ENCODE data around the gene ZNF503. TPM values are rescaled to one million over a fixed set of nuclear protein-coding genes. Genes with fewer than 3 reads are reported as not detected.

Gene ZNF503
- total and polyA plus RNA-seq, 2 donors from 2014 or later, result 34.7 to 45.8 TPM

DNA sequence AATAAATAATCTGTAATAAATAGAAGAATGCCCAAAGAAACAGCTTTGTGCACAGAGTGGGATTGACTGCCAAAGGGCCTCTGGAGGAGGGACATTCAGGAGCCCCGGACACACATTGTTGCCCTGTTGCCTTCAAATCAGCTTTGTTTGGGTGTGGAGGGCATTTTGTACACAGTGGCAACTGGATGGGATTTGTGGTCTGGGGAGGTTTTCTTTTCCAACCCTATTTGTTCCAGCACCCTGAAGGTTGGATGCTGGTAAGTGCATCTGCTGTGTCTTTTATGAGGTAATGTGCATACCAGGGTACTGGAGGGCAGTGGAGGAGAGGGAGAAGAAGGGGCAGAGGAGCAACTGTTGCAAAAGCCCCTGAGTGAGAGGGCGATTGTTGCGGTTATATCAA, 36.1 kb upstream of the ZNF503 start:
- H3K4me1 ChIP-seq (ENCODE audit: control insufficient read depth in 2 of 3, insufficient read depth in 2 of 3, low read depth in 1 of 3, low read length in 3 of 3), result peaks cover 0 to 11% (median 0%) of the 10 kb centered on the region in 3 donors
- H3K36me3 ChIP-seq (ENCODE audit: control insufficient read depth in 2 of 3, insufficient read depth in 3 of 3, low read length in 3 of 3), result no peaks in the 10 kb centered on the region
- FAIRE-seq (no peak), DNase-seq (no peak)
- TF ChIP-seq, protein P1, sequence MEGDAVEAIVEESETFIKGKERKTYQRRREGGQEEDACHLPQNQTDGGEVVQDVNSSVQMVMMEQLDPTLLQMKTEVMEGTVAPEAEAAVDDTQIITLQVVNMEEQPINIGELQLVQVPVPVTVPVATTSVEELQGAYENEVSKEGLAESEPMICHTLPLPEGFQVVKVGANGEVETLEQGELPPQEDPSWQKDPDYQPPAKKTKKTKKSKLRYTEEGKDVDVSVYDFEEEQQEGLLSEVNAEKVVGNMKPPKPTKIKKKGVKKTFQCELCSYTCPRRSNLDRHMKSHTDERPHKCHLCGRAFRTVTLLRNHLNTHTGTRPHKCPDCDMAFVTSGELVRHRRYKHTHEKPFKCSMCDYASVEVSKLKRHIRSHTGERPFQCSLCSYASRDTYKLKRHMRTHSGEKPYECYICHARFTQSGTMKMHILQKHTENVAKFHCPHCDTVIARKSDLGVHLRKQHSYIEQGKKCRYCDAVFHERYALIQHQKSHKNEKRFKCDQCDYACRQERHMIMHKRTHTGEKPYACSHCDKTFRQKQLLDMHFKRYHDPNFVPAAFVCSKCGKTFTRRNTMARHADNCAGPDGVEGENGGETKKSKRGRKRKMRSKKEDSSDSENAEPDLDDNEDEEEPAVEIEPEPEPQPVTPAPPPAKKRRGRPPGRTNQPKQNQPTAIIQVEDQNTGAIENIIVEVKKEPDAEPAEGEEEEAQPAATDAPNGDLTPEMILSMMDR (IDR thresholded peaks at IDR 0.05; ENCODE audit: borderline replicate concordance, extremely low read depth, insufficient read depth), result no peak
- H3K27me3 ChIP-seq (ENCODE audit: control insufficient read depth, insufficient read depth, low read length), result no peaks in the 10 kb centered on the region
- intact Hi-C loops (cut with DNase I), result no loop called here
- H3K27ac ChIP-seq (ENCODE audit: low read depth in 2 of 2, low read length in 2 of 2), result no peak overlapping the region
- no peak overlapping the region for H3K9ac ChIP-seq (ENCODE audit: low read length in 3 of 3)
- no peak overlapping the region for H3K4me3 ChIP-seq (ENCODE audit: low read length in 3 of 3)
- no peaks in the 10 kb centered on the region for H3K9me3 ChIP-seq (ENCODE audit: control insufficient read depth in 2 of 3, insufficient read depth in 1 of 3, low read length in 3 of 3)

DNA sequence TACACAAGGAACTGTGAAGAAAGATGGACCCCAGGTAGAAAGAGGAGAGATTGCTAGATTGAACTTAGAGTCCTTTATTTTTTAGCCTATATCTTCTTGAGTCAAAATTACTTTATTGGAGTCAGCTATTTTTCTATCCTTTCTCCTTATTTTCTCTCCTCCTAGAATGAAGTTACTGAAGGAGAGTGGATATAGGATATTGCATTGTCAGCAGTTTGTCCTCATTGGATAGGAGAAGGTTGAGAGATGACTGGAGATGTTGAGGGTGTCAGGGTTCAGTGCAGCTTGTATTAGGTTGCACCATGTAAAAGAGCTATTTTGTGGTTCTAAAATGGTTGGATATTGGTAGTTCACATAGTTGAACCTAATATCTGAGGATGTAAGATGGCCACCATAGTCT, 35.3 kb upstream of the ZNF503 start:
- no peak overlapping the region for H3K9ac ChIP-seq (ENCODE audit: low read length in 3 of 3)
- H3K36me3 ChIP-seq (ENCODE audit: control insufficient read depth in 2 of 3, insufficient read depth in 3 of 3, low read length in 3 of 3), result no peaks in the 10 kb centered on the region
- H3K27me3 ChIP-seq (ENCODE audit: control insufficient read depth, insufficient read depth, low read length), result no peaks in the 10 kb centered on the region
- DNase-seq, result no peak
- no peak overlapping the region for H3K4me3 ChIP-seq (ENCODE audit: low read length in 3 of 3)
- no peaks in the 10 kb centered on the region for H3K9me3 ChIP-seq (ENCODE audit: control insufficient read depth in 2 of 3, insufficient read depth in 1 of 3, low read length in 3 of 3)
- peaks cover 0 to 15% (median 0%) of the 10 kb centered on the region in 3 donors for H3K4me1 ChIP-seq (ENCODE audit: control insufficient read depth in 2 of 3, insufficient read depth in 2 of 3, low read depth in 1 of 3, low read length in 3 of 3)
- TF ChIP-seq, protein P1 (IDR thresholded peaks at IDR 0.05; ENCODE audit: borderline replicate concordance, extremely low read depth, insufficient read depth), result no peak
- intact Hi-C loops (cut with DNase I), result no loop called here
- H3K27ac ChIP-seq (ENCODE audit: low read depth in 2 of 2, low read length in 2 of 2), result no peak overlapping the region
- FAIRE-seq, result no peak

DNA sequence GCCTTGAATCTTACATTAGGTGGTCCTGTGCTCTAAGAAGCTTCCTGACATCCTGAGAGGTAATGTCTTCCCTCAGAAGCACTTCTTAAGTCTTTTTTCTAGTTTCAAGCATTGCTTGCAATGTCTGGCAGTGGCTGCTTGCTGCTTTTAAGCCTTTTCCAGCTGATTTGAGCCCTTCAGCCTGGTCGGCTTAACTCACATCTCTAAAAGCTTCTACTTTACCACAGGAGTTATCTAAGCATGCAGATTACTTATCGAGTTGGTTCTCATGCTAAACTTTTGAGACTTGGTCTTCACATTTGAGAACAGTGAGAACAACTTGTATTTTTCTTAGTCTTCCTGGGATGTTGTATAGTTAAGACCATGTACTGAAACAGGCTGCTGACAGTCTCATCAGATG, 33.7 kb upstream of the ZNF503 start:
- no peaks in the 10 kb centered on the region for H3K27me3 ChIP-seq (ENCODE audit: control insufficient read depth, insufficient read depth, low read length)
- peaks cover 0 to 22% (median 0%) of the 10 kb centered on the region in 3 donors for H3K4me1 ChIP-seq (ENCODE audit: control insufficient read depth in 2 of 3, insufficient read depth in 2 of 3, low read depth in 1 of 3, low read length in 3 of 3)
- intact Hi-C loops (cut with DNase I), result no loop called here
- H3K9me3 ChIP-seq (ENCODE audit: control insufficient read depth in 2 of 3, insufficient read depth in 1 of 3, low read length in 3 of 3), result no peaks in the 10 kb centered on the region
- no peaks in the 10 kb centered on the region for H3K36me3 ChIP-seq (ENCODE audit: control insufficient read depth in 2 of 3, insufficient read depth in 3 of 3, low read length in 3 of 3)
- no peak for FAIRE-seq
- H3K4me3 ChIP-seq (ENCODE audit: low read length in 3 of 3), result no peak overlapping the region
- H3K9ac ChIP-seq (ENCODE audit: low read length in 3 of 3), result no peak overlapping the region
- no peak for DNase-seq
- TF ChIP-seq, protein P1 (IDR thresholded peaks at IDR 0.05; ENCODE audit: borderline replicate concordance, extremely low read depth, insufficient read depth), result no peak
- no peak overlapping the region for H3K27ac ChIP-seq (ENCODE audit: low read depth in 2 of 2, low read length in 2 of 2)

DNA sequence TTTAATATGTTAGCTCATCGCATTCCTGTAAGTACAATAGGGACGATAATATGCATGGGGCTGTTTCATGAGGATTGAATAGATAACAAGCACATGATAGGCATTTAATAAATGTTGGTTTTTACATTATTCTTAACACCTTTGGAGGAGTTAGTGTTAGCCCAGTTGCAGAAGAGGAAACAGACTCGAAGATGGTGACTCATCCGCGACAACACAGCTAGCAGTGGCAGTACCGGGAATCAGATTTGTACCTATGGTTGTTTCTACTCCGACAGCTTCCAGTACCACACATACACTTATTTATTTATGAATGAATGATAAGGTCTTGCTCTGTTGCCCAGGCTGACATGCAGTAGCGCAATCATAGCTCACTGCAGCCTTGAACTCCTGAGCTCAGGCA, 32.7 kb upstream of the ZNF503 start:
- Histone ChIP-seq H3K9ac (ENCODE audit: low read length in 3 of 3) (no peak overlapping the region), H3K27ac (ENCODE audit: low read depth in 2 of 2, low read length in 2 of 2) (no peak overlapping the region), H3K36me3 (ENCODE audit: control insufficient read depth in 2 of 3, insufficient read depth in 3 of 3, low read length in 3 of 3) (no peaks in the 10 kb centered on the region), H3K27me3 (ENCODE audit: control insufficient read depth, insufficient read depth, low read length) (no peaks in the 10 kb centered on the region), H3K4me3 (ENCODE audit: low read length in 3 of 3) (no peak overlapping the region), H3K4me1 (ENCODE audit: control insufficient read depth in 2 of 3, insufficient read depth in 2 of 3, low read depth in 1 of 3, low read length in 3 of 3) (peaks cover 0 to 26% (median 5%) of the 10 kb centered on the region in 3 donors), H3K9me3 (ENCODE audit: control insufficient read depth in 2 of 3, insufficient read depth in 1 of 3, low read length in 3 of 3) (no peaks in the 10 kb centered on the region)
- TF ChIP-seq, protein P1 (IDR thresholded peaks at IDR 0.05; ENCODE audit: borderline replicate concordance, extremely low read depth, insufficient read depth), result no peak
- DNase-seq, result peak in 1 of 5 donors; percentile 9
- intact Hi-C loops (cut with DNase I), result no loop called here
- FAIRE-seq, result no peak
